WTC11 (cell line): ENCODE measurements around the gene MEIKIN. TPM values are rescaled to one million over a fixed set of nuclear protein-coding genes. Genes with fewer than 3 reads are reported as not detected.

Experiments
- ATAC-seq: fragments of 200-7000 bp; cut with Tn5 transposase; 2 replicates; pipeline ENCODE4 v1.10.0; 2021; ENCODE audit warnings: mild to moderate bottlenecking, moderate library complexity
- CTCF ChIA-PET: fragments of 300-600 bp; sonication (Branson Sonifier 250); formaldehyde crosslinking; loops from one replicate; lab custom pipeline; 2021; ENCODE audit warnings: antibody characterized with exemption; lab: Charles Lee
- POLR2A ChIA-PET: fragments of 350-600 bp; sonication (Branson Sonifier 250); formaldehyde crosslinking; loops from one replicate; lab custom pipeline; 2021; ENCODE audit warnings: antibody characterized with exemption; lab: Charles Lee
- DNase-seq: peaks from one replicate; pipeline ENCODE4 v3.0.0; 2021; ENCODE audit warnings: low spot score
- H3K27ac Mint-ChIP-seq: 2 replicates; pipeline ENCODE4 v1.8.0; 2021; ENCODE audit warnings: mixed read lengths
- H3K27me3 Mint-ChIP-seq: 2 replicates; pipeline ENCODE4 v1.8.0; 2021; ENCODE audit warnings: low read depth, mild to moderate bottlenecking, moderate library complexity, mixed read lengths
- H3K36me3 Mint-ChIP-seq: 2 replicates; pipeline ENCODE4 v1.8.0; 2021; ENCODE audit warnings: mixed read lengths
- H3K4me1 Mint-ChIP-seq: 2 replicates; pipeline ENCODE4 v1.8.0; 2022; ENCODE audit warnings: mixed read lengths
- H3K4me3 Mint-ChIP-seq: 2 replicates; pipeline ENCODE4 v1.8.0; 2021; ENCODE audit warnings: mild to moderate bottlenecking, moderate library complexity, mixed read lengths
- H3K9me3 Mint-ChIP-seq: 2 replicates; pipeline ENCODE4 v1.8.0; 2021; ENCODE audit warnings: mixed read lengths
- AFF4 ChIP-seq: sonication (generic); formaldehyde crosslinking; IDR thresholded peaks from 2 replicates; pipeline ENCODE4 v1.8.1; 2023; ENCODE audit warnings: mild to moderate bottlenecking, missing genetic modification reagents, borderline replicate concordance
- CREB1 ChIP-seq: sonication (generic); formaldehyde crosslinking; IDR thresholded peaks from 2 replicates; pipeline ENCODE4 v1.8.0; 2023; ENCODE audit warnings: mild to moderate bottlenecking, missing genetic modification reagents
- CTCF ChIP-seq: fragments of 200-600 bp; IDR thresholded peaks from 2 replicates; pipeline ENCODE4 v1.8.0; 2022; ENCODE audit warnings: antibody characterized with exemption
- E2F1 ChIP-seq: sonication (generic); formaldehyde crosslinking; IDR thresholded peaks from 2 replicates; pipeline ENCODE4 v1.8.0; 2022; ENCODE audit warnings: mild to moderate bottlenecking, missing genetic modification reagents
- E2F4 ChIP-seq: sonication (generic); formaldehyde crosslinking; IDR thresholded peaks from 2 replicates; pipeline ENCODE4 v1.8.1; 2022; ENCODE audit warnings: low read depth, mild to moderate bottlenecking, moderate library complexity, missing genetic modification reagents, borderline replicate concordance
- E2F5 ChIP-seq: sonication (generic); formaldehyde crosslinking; IDR thresholded peaks from 2 replicates; pipeline ENCODE4 v1.8.1; 2022; ENCODE audit warnings: mild to moderate bottlenecking, moderate library complexity, missing genetic modification reagents
- ERG ChIP-seq: fragments of 250-450 bp; sonication (Bioruptor Pico); IDR thresholded peaks from 2 replicates; pipeline ENCODE4 v1.8.0; 2021; ENCODE audit warnings: mild to moderate bottlenecking
- FOXJ3 ChIP-seq: sonication (generic); formaldehyde crosslinking; IDR thresholded peaks from 2 replicates; pipeline ENCODE4 v1.9.0; 2021; ENCODE audit warnings: missing genetic modification reagents, mild to moderate bottlenecking, borderline replicate concordance
- FOXP1 ChIP-seq: sonication (generic); formaldehyde crosslinking; IDR thresholded peaks from 2 replicates; pipeline ENCODE4 v1.8.0; 2022; ENCODE audit warnings: missing genetic modification reagents, mild to moderate bottlenecking, moderate library complexity, borderline replicate concordance
- MYBL2 ChIP-seq: sonication (generic); formaldehyde crosslinking; IDR thresholded peaks from 2 replicates; pipeline ENCODE4 v1.8.1; 2023; ENCODE audit warnings: mild to moderate bottlenecking, moderate library complexity, missing genetic modification reagents
- NR2C2 ChIP-seq: sonication (generic); formaldehyde crosslinking; IDR thresholded peaks from 2 replicates; pipeline ENCODE4 v1.8.0; 2022; ENCODE audit warnings: mild to moderate bottlenecking, missing genetic modification reagents
- PREB ChIP-seq: sonication (generic); formaldehyde crosslinking; IDR thresholded peaks from 2 replicates; pipeline ENCODE4 v1.8.1; 2022; ENCODE audit warnings: mild to moderate bottlenecking, missing genetic modification reagents, moderate library complexity, borderline replicate concordance
- PRRX2 ChIP-seq: fragments of 250-450 bp; sonication (Bioruptor Pico); IDR thresholded peaks from 2 replicates; pipeline ENCODE4 v1.8.0; 2021; ENCODE audit warnings: mild to moderate bottlenecking
- SMAD4 ChIP-seq: sonication (generic); formaldehyde crosslinking; IDR thresholded peaks from 2 replicates; pipeline ENCODE4 v1.8.0; 2022; ENCODE audit warnings: mild to moderate bottlenecking, missing genetic modification reagents
- SP1 ChIP-seq: sonication (generic); formaldehyde crosslinking; conservative IDR thresholded peaks from 2 replicates; pipeline ENCODE4 v1.8.1; 2022; ENCODE audit warnings: missing genetic modification reagents
- TP53 ChIP-seq: sonication (generic); formaldehyde crosslinking; IDR thresholded peaks from 2 replicates; pipeline ENCODE4 v1.8.1; 2023; ENCODE audit warnings: mild to moderate bottlenecking, missing genetic modification reagents
- ZBTB43 ChIP-seq: sonication (generic); formaldehyde crosslinking; IDR thresholded peaks from 2 replicates; pipeline ENCODE4 v1.8.1; 2023; ENCODE audit warnings: mild to moderate bottlenecking, missing genetic modification reagents
- ZNF263 ChIP-seq: sonication (generic); formaldehyde crosslinking; IDR thresholded peaks from 2 replicates; pipeline ENCODE4 v1.8.1; 2022; ENCODE audit warnings: low read depth, mild to moderate bottlenecking, moderate library complexity, missing genetic modification reagents
- ZNF416 ChIP-seq: fragments of 250-450 bp; sonication (Bioruptor Pico); IDR thresholded peaks from 2 replicates; pipeline ENCODE4 v1.9.0; 2021; ENCODE audit warnings: mild to moderate bottlenecking, inconsistent platforms
- ZNF423 ChIP-seq: fragments of 250-450 bp; sonication (Bioruptor Pico); IDR thresholded peaks from 2 replicates; pipeline ENCODE4 v2.1.2; 2022; ENCODE audit warnings: mild to moderate bottlenecking, moderate library complexity
- ZNF512 ChIP-seq: sonication (generic); formaldehyde crosslinking; IDR thresholded peaks from 2 replicates; pipeline ENCODE4 v1.8.1; 2022; ENCODE audit warnings: missing genetic modification reagents, borderline replicate concordance
- total RNA-seq: library from RNA; stranded (reverse); gene quantifications from 3 replicates; pipeline ENCODE4 v1.2.3, GENCODE V29; 2021

MEIKIN gene
- total RNA-seq, 1 experiment from 2014 or later, result not detected

- peaks cover 58% of the 10 kb centered on the region for H3K9me3 Mint-ChIP-seq
- DNase-seq (no peak), ATAC-seq (no peak)
- no peak for TF ChIP-seq PRRX2 (CRISPR knock-in tag)
- no peak for TF ChIP-seq NR2C2 (CRISPR knock-in tag)
- TF ChIP-seq TP53 (CRISPR knock-in tag), result no peak
- no peak for TF ChIP-seq ZNF416 (CRISPR knock-in tag)
- no peak for TF ChIP-seq FOXP1 (CRISPR knock-in tag)
- H3K36me3 Mint-ChIP-seq, result peaks cover 30% of the 10 kb centered on the region
- ChIA-PET POLR2A (no interaction called here), CTCF (no interaction called here)
- peaks cover 14% of the 10 kb centered on the region for H3K27me3 Mint-ChIP-seq
- peaks cover 19% of the 10 kb centered on the region for H3K4me1 Mint-ChIP-seq
- H3K27ac Mint-ChIP-seq, result no peak overlapping the region
- no peak overlapping the region for H3K4me3 Mint-ChIP-seq
These were observed 16.5 kb downstream of the MEIKIN start for GRCh38 chr5:131928957-131929356.

GRCh38 chr5:131926168-131926567 is 19.3 kb downstream of the MEIKIN start:
- no peak for ATAC-seq
- TF ChIP-seq SMAD4 (no peak), PREB (no peak), E2F4 (no peak), MYBL2 (CRISPR knock-in tag) (no peak), ZBTB43 (CRISPR knock-in tag) (no peak), ZNF423 (CRISPR knock-in tag) (no peak), FOXP1 (CRISPR knock-in tag) (no peak), E2F5 (no peak), ZNF263 (no peak), ZNF512 (CRISPR knock-in tag) (no peak), CREB1 (CRISPR knock-in tag) (no peak), CTCF (no peak), ERG (CRISPR knock-in tag) (no peak), AFF4 (CRISPR knock-in tag) (no peak), E2F1 (CRISPR knock-in tag) (no peak), SP1 (CRISPR knock-in tag) (no peak), FOXJ3 (CRISPR knock-in tag) (no peak)

More at GRCh38 chr5:131926168-131926567, 19.3 kb downstream of the MEIKIN start:
- Mint-ChIP-seq H3K36me3 (peaks cover 30% of the 10 kb centered on the region), H3K27ac (no peak overlapping the region), H3K9me3 (peaks cover 58% of the 10 kb centered on the region), H3K27me3 (peaks cover 4% of the 10 kb centered on the region), H3K4me3 (no peak overlapping the region), H3K4me1 (no peaks in the 10 kb centered on the region)
- CTCF ChIA-PET, result no interaction called here
- DNase-seq, result no peak
- POLR2A ChIA-PET, result no interaction called here
